ENCODE data around the gene MFAP4.

Gene MFAP4

GRCh38 chr17:19347323-19348080, 39.5 kb downstream of the MFAP4 start:
- FAIRE-seq: no peak

GRCh38 chr17:19346351-19347255, 40.4 kb downstream of the MFAP4 start:
- FAIRE-seq: no peak

- FAIRE-seq: no peak
Observed at GRCh38 chr17:19345486-19346350, 41.3 kb downstream of the MFAP4 start.

- no peak for FAIRE-seq
Observed at GRCh38 chr17:19345067-19345460, 41.9 kb downstream of the MFAP4 start.

GRCh38 chr17:19344311-19345066, 42.5 kb downstream of the MFAP4 start:
- no peak for FAIRE-seq

- FAIRE-seq: no peak
Observed at GRCh38 chr17:19343671-19344151, 43.3 kb downstream of the MFAP4 start.

GRCh38 chr17:19343256-19343630, 43.7 kb downstream of the MFAP4 start:
- FAIRE-seq: no peak

GRCh38 chr17:19342611-19343255, 44.3 kb downstream of the MFAP4 start:
- no peak for FAIRE-seq

GRCh38 chr17:19341641-19342610, 45.1 kb downstream of the MFAP4 start:
- FAIRE-seq: no peak

GRCh38 chr17:19341211-19341631, 45.8 kb downstream of the MFAP4 start:
- no peak for FAIRE-seq

GRCh38 chr17:19339341-19339815, 47.6 kb downstream of the MFAP4 start:
- no peak for FAIRE-seq

- FAIRE-seq: no peak
Observed at GRCh38 chr17:19338031-19338990, 48.7 kb downstream of the MFAP4 start.

GRCh38 chr17:19337712-19338023, 49.3 kb downstream of the MFAP4 start:
- FAIRE-seq: no peak

- FAIRE-seq: no peak
Observed at GRCh38 chr17:19336938-19337711, 49.9 kb downstream of the MFAP4 start.

- FAIRE-seq: no peak
Observed at GRCh38 chr17:19335951-19336631, 50.9 kb downstream of the MFAP4 start.

GRCh38 chr17:19334331-19334730, 52.7 kb downstream of the MFAP4 start:
- FAIRE-seq: no peak

GRCh38 chr17:19333736-19334290, 53.2 kb downstream of the MFAP4 start:
- no peak for FAIRE-seq

Measured in G401.6 (cell line).